Activated T-cell treated with anti-CD3 and anti-CD28 coated beads, Interleukin-2, amount 50 U/mL, for 24 hours (primary cell): ENCODE results near the gene DDX19B.
"Not testable (repeated sequence)": the region's sequence is repeated elsewhere in the genome, so short reads cannot be mapped to it uniquely, and the experiment has no call there.

Experiments
- DNase-seq: peaks from one replicate; pipeline ENCODE4 v3.0.0-alpha.2; 2020
- H3K27ac Mint-ChIP-seq: 2 replicates; pipeline ENCODE4 v1.8.0; 2020; ENCODE audit warnings: mild to moderate bottlenecking, mixed read lengths
- H3K27me3 Mint-ChIP-seq: 2 replicates; pipeline ENCODE4 v1.8.0; 2020; ENCODE audit warnings: mixed read lengths
- H3K36me3 Mint-ChIP-seq: 2 replicates; pipeline ENCODE4 v1.8.0; 2020; ENCODE audit warnings: low read depth, mixed read lengths
- H3K4me1 Mint-ChIP-seq: 2 replicates; pipeline ENCODE4 v1.8.0; 2020; ENCODE audit warnings: low read depth, mixed read lengths
- H3K4me3 Mint-ChIP-seq: 2 replicates; pipeline ENCODE4 v1.8.0; 2020; ENCODE audit warnings: mild to moderate bottlenecking, moderate library complexity, mixed read lengths
- H3K9me3 Mint-ChIP-seq: 2 replicates; pipeline ENCODE4 v1.8.0; 2020; ENCODE audit warnings: mixed read lengths

The DDX19B gene

GRCh38 chr16:70298988-70299938 is at the start of gene DDX19B:
TSS of gene DDX19B (plus strand) at chr16:70299186. CDS start at chr16:70299298, 112 bp downstream.
- DNase-seq, result peak; percentile 73
- peaks cover 43% of the 10 kb centered on the region for H3K36me3 Mint-ChIP-seq
- H3K27ac Mint-ChIP-seq, result peak within 1 kb of the TSS; percentile 97
- no peaks in the 10 kb centered on the region for H3K27me3 Mint-ChIP-seq
- H3K4me3 Mint-ChIP-seq, result peak within 1 kb of the TSS; percentile 93
- peaks cover 41% of the 10 kb centered on the region for H3K4me1 Mint-ChIP-seq
- H3K9me3 Mint-ChIP-seq, result peaks cover 10% of the 10 kb centered on the region

DNA sequence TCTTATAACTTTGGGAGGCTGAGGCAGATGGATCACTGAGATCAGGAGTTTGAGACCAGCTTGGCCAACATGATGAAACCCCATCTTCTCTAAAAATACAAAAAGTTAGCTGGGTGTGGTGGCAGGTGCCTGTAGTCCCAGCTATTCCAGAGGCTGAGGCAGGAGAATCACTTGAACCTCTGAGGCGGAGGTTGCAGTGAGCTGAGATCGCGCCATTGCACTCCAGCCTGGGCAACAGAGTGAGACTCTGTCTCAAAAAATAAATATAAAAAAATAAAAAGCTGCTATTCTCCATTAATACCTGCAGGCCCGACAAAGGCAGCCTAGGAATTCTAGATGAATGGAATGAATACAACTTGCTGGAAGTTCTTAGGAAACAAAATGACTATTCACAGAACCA is 49.3 kb upstream of the DDX19B start:
- H3K36me3 Mint-ChIP-seq, result peaks cover 74% of the 10 kb centered on the region
- H3K9me3 Mint-ChIP-seq, H3K27me3 Mint-ChIP-seq, DNase-seq: not testable (repeated sequence)
- peak overlapping the region; percentile 92 for H3K27ac Mint-ChIP-seq
- H3K4me1 Mint-ChIP-seq, result peaks cover 33% of the 10 kb centered on the region
- peak overlapping the region; percentile 90 for H3K4me3 Mint-ChIP-seq

DNA sequence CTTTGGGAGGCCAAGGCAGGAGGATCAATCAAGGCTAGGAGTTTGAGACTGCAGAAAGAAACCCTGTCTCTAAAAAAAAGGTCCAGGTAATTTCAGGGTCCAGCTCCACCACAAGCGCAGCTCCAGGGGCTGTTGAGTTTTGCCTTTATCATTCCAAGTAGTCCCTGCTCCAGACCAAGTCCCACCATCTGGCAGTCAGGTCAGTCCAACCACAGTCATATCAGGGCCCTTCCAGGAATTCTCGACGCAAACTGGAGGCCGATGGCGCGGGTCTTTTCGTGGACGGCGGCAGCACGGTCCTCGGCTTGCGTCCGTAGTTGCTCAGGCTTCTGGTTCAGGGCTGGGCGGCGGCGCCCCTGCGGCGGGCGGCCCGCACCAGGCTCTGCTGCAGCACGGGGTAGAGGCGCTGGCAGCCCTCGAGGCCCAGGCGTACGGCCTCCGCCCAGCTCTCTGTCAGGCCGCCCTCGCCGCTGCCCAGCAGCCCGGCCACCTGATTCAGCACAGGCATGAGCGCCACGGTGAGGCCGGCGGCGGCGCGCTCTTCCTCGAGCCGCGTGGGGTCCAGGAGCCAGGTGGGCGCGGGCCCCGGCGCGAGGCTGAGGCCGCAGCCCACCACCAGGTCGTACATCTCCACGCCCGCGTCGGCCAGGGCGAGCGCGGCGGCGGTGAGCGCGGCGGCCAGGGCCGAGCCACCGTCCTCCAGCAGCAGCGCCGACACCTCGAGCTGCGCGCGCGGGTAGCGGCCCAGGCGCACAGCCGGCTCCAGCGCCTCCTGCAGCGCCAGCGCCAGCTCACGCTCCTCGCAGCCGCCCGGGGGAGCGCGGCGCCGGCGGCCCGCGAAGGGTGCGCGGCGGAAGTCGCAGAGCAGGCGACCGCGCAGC is 48.0 kb upstream of the DDX19B start:
- DNase-seq, result no peak
- Mint-ChIP-seq H3K27me3 (no peaks in the 10 kb centered on the region), H3K4me3 (peak overlapping the region; percentile 90), H3K27ac (peak overlapping the region; percentile 90), H3K4me1 (peaks cover 30% of the 10 kb centered on the region), H3K9me3 (no peaks in the 10 kb centered on the region), H3K36me3 (peaks cover 82% of the 10 kb centered on the region)

DNA sequence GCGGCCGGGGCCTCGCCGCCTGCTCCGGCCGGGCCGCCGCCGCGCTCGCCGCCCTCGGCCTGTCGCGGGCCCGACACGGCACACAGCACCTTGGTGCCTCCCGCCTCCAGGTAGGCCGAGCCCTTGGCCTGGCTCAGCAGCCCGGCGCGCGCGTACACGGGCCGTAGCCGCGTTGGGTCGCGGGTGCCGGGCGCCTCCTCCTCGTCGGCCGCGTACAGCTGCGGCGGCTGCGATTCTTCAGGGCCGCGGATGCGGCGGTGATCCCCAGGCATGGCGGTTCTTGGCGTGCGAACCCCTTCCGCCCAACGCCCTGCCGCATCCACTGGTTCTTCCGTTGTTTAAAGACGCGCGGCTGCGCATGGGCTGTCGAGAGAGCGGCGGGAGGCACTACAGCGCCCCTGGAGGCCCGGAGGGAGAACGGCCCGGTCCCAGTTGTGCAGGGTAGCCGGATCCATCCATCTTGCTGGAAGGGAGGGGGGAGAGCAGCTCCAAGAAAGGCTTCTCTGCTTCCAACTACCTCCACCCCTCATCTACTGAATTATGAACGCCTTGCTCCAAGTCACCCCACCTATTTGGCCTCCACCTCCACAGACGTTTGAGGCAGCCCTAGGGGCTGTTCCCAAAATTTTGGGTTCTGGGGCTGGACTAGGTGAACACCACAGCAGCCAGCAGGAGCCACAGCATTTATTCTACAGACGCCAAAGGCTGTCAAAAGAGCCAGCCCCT is 47.2 kb upstream of the DDX19B start, which contains the start of gene EXOSC6:
Gene EXOSC6 (minus strand): TSS at position 312 of the 726 bp plus-strand sequence. CDS start 40 bp downstream, at position 272.
- Mint-ChIP-seq H3K27ac (peak within 1 kb of the TSS; percentile 94), H3K4me3 (peak within 1 kb of the TSS; percentile 90), H3K27me3 (no peaks in the 10 kb centered on the region), H3K36me3 (peaks cover 82% of the 10 kb centered on the region), H3K4me1 (peaks cover 23% of the 10 kb centered on the region), H3K9me3 (no peaks in the 10 kb centered on the region)
- peak; percentile 94 for DNase-seq

DNA sequence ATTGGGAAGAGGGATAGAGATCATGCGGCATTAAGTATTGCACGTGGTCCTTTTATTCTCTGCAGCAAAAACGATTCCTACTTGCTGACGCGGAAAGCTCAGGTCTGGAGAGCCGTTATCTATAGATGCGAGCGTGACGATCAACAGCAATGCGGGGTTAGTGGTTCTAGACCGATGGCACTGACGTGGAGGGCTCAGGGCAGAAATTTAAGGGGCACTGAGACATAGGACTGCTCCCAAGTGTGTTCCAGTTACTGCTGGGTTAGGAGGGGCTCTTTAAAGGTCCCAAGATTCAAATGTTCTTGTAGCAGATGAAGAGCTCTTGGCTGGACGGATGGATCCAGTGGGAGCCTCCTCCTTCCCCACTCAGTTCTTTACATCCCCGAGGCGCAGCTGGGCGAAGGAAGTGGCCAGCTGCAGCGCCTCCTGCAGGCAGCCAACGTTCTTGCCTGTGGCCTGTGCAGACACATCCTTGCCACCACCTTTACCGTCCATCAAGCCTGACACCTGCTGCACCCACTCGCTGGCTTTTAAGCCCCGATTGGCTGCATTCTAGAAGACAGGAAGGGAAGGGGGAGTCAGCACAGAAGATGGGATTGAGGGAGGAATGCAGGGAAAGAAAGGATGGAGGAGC is 46.5 kb upstream of the DDX19B start:
- no peak for DNase-seq
- no peaks in the 10 kb centered on the region for H3K27me3 Mint-ChIP-seq
- H3K36me3 Mint-ChIP-seq, result peaks cover 86% of the 10 kb centered on the region
- H3K9me3 Mint-ChIP-seq, result no peaks in the 10 kb centered on the region
- peak overlapping the region; percentile 94 for H3K27ac Mint-ChIP-seq
- peak overlapping the region; percentile 87 for H3K4me3 Mint-ChIP-seq
- peaks cover 22% of the 10 kb centered on the region for H3K4me1 Mint-ChIP-seq

- Mint-ChIP-seq H3K9me3 (no peaks in the 10 kb centered on the region), H3K4me1 (peaks cover 14% of the 10 kb centered on the region), H3K36me3 (peaks cover 86% of the 10 kb centered on the region), H3K4me3 (no peak overlapping the region), H3K27ac (peak overlapping the region; percentile 52), H3K27me3 (no peaks in the 10 kb centered on the region)
- peak; percentile 52 for DNase-seq
Measured at GRCh38 chr16:70253291-70254106, 45.5 kb upstream of the DDX19B start.

DNA sequence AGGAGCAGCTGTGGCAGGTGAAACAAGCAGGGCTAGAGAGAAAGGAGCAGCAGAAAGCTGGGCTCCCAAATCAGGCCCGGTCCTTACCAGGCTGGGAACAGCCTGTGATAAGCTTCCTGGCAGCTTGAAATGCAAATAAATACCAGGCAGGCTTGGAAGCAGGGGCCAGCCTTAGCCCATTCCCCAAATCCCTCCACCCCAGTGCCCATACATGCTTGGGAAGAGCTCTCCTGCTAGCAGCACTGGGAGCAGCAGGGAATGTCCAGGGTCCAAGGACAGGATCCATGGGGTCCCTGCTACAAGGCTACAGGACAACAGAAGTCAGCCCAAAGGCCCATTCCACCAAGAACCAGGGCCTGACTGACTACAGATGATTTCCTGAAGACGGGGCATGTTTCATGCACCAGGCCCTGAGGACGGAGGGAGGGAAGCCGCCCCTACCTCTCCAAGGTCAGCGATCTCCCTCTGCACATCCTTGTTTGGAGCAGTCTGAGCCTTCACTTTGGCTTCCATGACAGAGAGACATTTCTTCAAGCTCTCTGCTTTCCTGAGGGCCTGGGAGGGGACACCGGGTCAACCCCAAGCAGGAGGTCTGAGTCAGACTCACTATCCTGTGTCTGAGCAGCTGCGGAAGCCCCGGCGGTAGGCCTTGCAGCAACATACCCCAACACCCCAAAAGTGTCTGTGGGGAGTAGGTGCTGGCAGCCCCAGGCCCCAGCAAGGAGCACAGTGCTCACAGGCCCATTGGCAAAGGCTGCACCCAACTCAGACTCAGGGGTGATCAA is 44.6 kb upstream of the DDX19B start:
- no peak overlapping the region for H3K4me3 Mint-ChIP-seq
- peak overlapping the region; percentile 64 for H3K27ac Mint-ChIP-seq
- peaks cover 10% of the 10 kb centered on the region for H3K4me1 Mint-ChIP-seq
- H3K36me3 Mint-ChIP-seq, result peaks cover 89% of the 10 kb centered on the region
- no peaks in the 10 kb centered on the region for H3K27me3 Mint-ChIP-seq
- H3K9me3 Mint-ChIP-seq, result no peaks in the 10 kb centered on the region
- no peak for DNase-seq

- Mint-ChIP-seq H3K36me3 (peaks cover 90% of the 10 kb centered on the region), H3K27me3 (no peaks in the 10 kb centered on the region), H3K27ac (no peak overlapping the region), H3K4me1 (peaks cover 7% of the 10 kb centered on the region), H3K9me3 (no peaks in the 10 kb centered on the region), H3K4me3 (no peak overlapping the region)
- no peak for DNase-seq
Measured at GRCh38 chr16:70254965-70255286, 44.1 kb upstream of the DDX19B start.

DNA sequence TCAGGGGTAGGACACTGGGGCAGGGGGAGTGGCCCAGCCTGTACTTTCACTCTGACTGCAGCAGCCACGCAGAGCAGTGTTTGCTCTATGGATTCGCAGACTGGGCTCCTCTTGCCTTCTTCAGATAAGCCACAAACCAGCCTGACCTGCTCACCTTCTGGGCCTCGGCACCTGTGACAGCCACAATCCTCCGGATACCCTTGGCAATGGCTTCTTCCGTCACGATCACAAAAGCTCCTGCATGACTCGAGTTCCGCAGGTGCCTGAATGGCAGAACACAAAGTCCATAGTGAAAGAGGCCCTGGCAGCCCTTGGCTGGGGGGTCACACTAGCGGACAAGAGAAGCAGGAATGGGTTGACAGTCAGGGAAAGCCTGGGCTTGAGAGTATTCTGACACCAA is 43.4 kb upstream of the DDX19B start:
- Mint-ChIP-seq H3K4me1 (peaks cover 5% of the 10 kb centered on the region), H3K27ac (peak overlapping the region; percentile 53), H3K27me3 (no peaks in the 10 kb centered on the region), H3K9me3 (no peaks in the 10 kb centered on the region), H3K36me3 (peaks cover 90% of the 10 kb centered on the region), H3K4me3 (no peak overlapping the region)
- DNase-seq, result no peak

GRCh38 chr16:70257391-70257790 is 41.6 kb upstream of the DDX19B start:
- H3K36me3 Mint-ChIP-seq, result peaks cover 94% of the 10 kb centered on the region
- no peaks in the 10 kb centered on the region for H3K27me3 Mint-ChIP-seq
- no peak overlapping the region for H3K27ac Mint-ChIP-seq
- H3K4me1 Mint-ChIP-seq, result peaks cover under 1% of the 10 kb centered on the region
- no peak overlapping the region for H3K4me3 Mint-ChIP-seq
- H3K9me3 Mint-ChIP-seq, result no peaks in the 10 kb centered on the region
- DNase-seq, result peak; percentile 13

GRCh38 chr16:70258065-70258464 is 40.9 kb upstream of the DDX19B start:
- DNase-seq, result peak; percentile 27
- peak overlapping the region; percentile 40 for H3K27ac Mint-ChIP-seq
- H3K9me3 Mint-ChIP-seq, result no peaks in the 10 kb centered on the region
- H3K27me3 Mint-ChIP-seq, result no peaks in the 10 kb centered on the region
- no peak overlapping the region for H3K4me3 Mint-ChIP-seq
- H3K36me3 Mint-ChIP-seq, result peaks cover 93% of the 10 kb centered on the region
- H3K4me1 Mint-ChIP-seq, result no peaks in the 10 kb centered on the region

GRCh38 chr16:70258946-70259345 is 40.0 kb upstream of the DDX19B start:
- no peak overlapping the region for H3K4me3 Mint-ChIP-seq
- peaks cover 94% of the 10 kb centered on the region for H3K36me3 Mint-ChIP-seq
- H3K27ac Mint-ChIP-seq, result peak overlapping the region; percentile 37
- no peaks in the 10 kb centered on the region for H3K27me3 Mint-ChIP-seq
- no peaks in the 10 kb centered on the region for H3K9me3 Mint-ChIP-seq
- peak; percentile 1 for DNase-seq
- no peaks in the 10 kb centered on the region for H3K4me1 Mint-ChIP-seq
